GM12864 (cell line): Measurements from ENCODE around the gene GIGYF1.

ENCODE experiments used
- DNase-seq: peaks from one replicate; pipeline ENCODE4 v3.0.0-alpha.2; 2011; ENCODE audit warnings: low read depth
- H3K4me3 ChIP-seq: 2 replicates; pipeline ENCODE4 v1.5.1; 2011; ENCODE audit warnings: mild to moderate bottlenecking, low read depth, low read length, control low read depth
- TF ChIP-seq, protein P1 (sequence below): IDR thresholded peaks from 2 replicates; pipeline ENCODE4 v1.5.1; 2011; ENCODE audit warnings: low read depth, mild to moderate bottlenecking, moderate library complexity, low read length, control low read depth, inconsistent platforms; ENCODE audit errors: missing control alignments

Gene GIGYF1

DNA sequence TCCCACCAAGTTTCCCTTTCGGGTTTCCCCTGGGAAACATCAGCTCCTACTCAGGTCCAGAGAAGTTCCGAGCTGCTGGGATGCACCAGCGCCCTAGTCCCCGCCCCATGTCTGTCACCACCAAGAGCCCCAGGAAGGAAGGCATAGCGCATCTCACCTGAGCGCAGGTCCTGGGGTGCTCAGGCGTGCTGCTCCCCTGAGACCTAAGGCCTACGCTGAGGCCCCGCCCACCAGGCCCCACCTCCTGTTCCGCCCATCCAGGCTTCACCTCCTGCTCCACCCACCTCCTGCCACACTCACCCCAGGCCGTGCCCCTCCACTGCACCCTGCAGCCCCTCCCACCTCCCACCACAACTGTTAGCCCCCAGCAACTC is 51.5 kb downstream of the GIGYF1 start:
- TF ChIP-seq, protein P1, sequence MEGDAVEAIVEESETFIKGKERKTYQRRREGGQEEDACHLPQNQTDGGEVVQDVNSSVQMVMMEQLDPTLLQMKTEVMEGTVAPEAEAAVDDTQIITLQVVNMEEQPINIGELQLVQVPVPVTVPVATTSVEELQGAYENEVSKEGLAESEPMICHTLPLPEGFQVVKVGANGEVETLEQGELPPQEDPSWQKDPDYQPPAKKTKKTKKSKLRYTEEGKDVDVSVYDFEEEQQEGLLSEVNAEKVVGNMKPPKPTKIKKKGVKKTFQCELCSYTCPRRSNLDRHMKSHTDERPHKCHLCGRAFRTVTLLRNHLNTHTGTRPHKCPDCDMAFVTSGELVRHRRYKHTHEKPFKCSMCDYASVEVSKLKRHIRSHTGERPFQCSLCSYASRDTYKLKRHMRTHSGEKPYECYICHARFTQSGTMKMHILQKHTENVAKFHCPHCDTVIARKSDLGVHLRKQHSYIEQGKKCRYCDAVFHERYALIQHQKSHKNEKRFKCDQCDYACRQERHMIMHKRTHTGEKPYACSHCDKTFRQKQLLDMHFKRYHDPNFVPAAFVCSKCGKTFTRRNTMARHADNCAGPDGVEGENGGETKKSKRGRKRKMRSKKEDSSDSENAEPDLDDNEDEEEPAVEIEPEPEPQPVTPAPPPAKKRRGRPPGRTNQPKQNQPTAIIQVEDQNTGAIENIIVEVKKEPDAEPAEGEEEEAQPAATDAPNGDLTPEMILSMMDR: no peak
- H3K4me3 ChIP-seq: no peak overlapping the region
- DNase-seq: no peak

DNA sequence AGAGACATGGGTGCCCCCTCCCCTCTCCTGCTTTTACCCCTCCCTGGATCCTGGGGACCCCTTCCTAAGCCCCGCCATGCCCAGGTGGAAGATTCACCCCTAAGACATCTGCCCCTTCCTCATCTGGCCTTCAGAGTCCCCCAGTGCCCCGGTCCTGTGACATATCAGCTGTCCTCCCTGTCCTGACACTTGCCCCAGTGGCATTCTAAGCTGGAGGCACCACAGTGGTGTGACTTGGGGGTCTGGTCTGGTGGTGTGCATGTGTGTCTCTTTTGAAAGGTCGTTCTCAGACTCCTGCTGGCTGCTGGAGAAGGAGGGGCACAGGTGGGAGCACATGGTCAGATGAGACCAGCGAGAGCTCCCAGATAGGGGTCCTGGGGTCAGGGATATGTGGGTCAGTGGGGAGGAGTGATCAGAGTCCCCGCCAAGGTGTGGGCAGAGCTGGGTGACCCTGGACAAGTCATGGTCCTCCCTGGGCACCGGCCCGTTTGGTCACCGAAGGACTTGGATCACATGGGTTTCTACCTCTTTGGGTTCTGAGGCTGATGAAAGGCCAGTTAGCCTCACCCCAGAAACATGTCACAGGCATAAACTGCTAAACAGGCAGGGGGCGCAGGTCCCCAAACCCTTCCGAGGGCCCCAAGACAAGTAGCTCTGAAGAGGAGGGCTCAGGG is 52.1 kb downstream of the GIGYF1 start:
- TF ChIP-seq, protein P1: peak; percentile 11
- no peak for DNase-seq
- H3K4me3 ChIP-seq: no peak overlapping the region

DNA sequence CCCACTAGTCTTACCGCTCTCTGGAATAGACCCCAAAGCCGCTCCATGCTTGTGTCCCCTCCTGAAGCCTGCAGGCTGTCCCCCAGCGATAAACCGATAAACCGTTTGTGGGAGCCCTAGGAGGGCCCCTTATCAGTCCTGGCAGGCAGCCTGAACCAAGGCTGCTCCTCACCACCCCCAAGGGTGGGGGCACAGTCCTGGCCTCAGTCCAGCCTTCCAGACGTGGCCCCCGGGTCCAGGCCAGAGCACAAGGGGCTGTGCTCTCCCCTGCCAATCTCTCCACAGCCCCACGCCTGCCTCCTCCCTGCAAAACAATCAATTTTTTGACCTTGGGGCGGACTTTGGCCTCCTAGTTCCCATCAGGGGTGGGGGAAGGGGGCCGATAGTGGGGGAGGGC is 52.6 kb downstream of the GIGYF1 start, which contains the start of gene TFR2:
TFR2 (minus strand) TSS at position 90 of the 397 bp plus-strand sequence; CDS start at position 47, 43 bp downstream.
- no peak for DNase-seq
- TF ChIP-seq, protein P1: no peak
- H3K4me3 ChIP-seq: no peak within 1 kb of the TSS

DNA sequence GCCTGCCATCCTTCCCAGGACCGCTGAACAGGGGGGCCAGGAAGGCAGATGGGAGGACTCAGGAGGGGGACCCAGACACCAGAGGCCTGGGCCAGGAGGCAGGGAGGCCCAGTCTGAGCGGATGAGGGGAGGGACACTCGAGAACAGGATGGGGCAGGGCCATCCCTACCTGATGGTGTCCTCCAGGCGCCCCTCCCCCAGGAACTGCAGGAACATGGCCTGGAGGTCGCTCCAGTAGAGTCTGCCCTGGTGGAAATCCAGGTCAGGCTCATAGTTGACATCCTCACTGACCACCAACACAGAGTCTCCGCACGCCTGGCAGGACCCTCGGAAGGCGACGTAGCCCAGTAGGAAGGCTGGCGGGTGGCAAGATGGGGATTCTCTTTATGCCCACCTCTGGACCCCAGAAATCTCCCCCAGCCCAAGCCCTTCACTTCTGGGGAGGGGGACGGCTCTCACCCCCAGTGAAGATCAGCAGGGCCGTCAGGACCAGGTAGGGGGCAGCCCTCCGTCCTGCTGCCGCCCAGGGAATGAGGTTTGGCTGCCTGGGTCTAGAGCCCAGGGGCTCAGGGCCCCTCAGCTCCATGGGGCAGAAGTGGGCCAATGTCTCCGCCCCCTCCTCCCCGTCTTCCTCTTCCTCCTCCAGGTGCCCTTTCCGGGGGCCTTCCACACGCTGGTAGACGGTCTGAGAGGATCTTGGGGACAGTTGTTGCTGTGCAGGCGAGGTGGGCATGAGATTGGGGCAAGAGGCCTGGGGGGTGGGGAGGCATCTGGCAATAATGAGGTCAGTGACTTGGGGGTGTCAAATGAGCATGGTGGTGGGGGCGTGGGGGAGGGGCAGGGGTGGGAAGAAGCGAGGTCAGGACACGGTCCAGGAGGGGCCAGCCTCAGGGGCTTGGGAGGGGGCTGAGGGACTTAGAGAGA is 53.3 kb downstream of the GIGYF1 start:
- no peak overlapping the region for H3K4me3 ChIP-seq
- TF ChIP-seq, protein P1: no peak

DNA sequence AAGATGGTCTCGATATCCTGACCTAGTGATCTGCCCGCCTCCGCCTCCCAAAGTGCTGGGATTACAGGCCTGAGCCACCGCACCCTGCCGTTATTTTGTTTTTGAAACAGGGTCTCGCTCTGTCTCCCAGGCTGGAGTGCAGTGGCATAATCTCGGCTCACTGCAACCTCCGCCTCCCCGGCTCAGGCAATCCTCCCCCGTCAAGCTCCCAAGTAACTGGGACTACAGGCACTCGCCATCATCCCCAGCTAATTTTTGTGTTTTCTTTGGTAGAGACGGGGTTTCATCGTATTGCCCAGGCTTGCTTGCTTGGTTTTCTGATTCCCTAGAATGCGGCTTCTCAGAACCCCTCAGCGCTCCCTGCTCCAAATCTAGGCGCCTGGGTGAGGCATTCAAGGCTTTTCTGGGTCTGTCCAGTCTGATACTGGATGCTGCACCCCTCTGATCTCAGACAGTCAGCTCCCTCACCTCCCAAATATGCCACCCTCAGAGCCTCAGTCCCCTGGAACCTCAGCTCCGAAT is 54.0 kb downstream of the GIGYF1 start:
- H3K4me3 ChIP-seq: no peak overlapping the region
- TF ChIP-seq, protein P1: no peak
- no peak for DNase-seq

More for the DNA sequence above, 53.3 kb downstream of the GIGYF1 start:
- no peak for DNase-seq

DNA sequence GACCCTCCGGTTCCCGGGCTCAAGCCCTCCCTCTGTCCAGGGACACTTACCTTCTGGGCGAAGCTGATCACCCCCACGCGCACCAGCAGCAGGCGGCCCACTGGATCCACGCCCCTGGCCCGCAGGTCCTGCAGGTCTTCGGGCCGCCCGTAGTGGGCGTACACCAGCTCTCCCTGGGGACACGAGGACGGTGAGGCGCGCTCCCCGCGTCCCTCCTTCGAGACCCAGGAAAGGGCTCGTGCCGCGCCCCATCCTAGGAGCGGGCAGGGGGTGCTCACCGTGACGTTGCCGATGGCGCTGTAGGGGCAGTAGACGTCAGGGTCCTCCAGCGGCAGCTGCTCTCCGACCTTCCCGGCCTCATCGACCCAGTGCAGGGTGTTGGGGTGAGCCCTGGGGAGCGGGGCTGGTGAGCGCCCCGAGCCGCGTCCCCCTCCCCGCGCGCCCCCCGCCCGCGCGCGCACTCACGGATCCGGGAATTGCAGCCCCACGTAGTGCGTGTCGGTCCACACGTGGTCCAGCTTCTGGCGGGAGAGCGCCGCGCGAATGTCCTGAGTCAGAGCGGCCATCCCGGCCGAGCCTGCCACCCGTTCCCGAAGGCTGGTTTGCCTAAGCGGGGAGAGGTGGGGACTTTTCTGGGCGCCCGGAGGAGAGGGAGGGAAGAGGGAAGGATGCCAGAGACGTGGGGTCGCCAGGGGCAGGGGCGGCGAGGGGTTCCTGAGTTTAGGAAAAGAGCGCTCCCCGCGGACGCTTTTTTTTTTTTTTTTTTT is 60.9 kb downstream of the GIGYF1 start:
- H3K4me3 ChIP-seq: peak overlapping the region; percentile 76
- DNase-seq: no peak
- TF ChIP-seq, protein P1: peak; percentile 59
